GM19463 (cell line): ENCODE data around the gene MTF1.

Source experiments
- ATAC-seq: cut with Tn5 transposase; IDR thresholded peaks from one replicate; pipeline ENCODE4 v1.9.1; 2021; ENCODE audit warnings: mild to moderate bottlenecking, moderate library complexity; ENCODE audit not compliant: unreplicated experiment

Gene MTF1

GRCh38 chr1:37868466-37868865, 9.1 kb upstream of the MTF1 start:
- no peak for ATAC-seq

GRCh38 chr1:37867784-37868183, 8.4 kb upstream of the MTF1 start:
- no peak for ATAC-seq

- no peak for ATAC-seq
Observed at GRCh38 chr1:37866491-37866890, 7.1 kb upstream of the MTF1 start.

- ATAC-seq = no peak
Observed at GRCh38 chr1:37865348-37866120, 6.1 kb upstream of the MTF1 start.

GRCh38 chr1:37862330-37862729, 2.9 kb upstream of the MTF1 start:
- ATAC-seq = no peak

- no peak for ATAC-seq
Observed at GRCh38 chr1:37861151-37861550, 1.8 kb upstream of the MTF1 start.

- no peak for ATAC-seq
Observed at GRCh38 chr1:37860346-37860666, 914 bp upstream of the MTF1 start.

- no peak for ATAC-seq
Observed at GRCh38 chr1:37858931-37859506, 373 bp downstream of the MTF1 start.

GRCh38 chr1:37854406-37854805, 5.0 kb downstream of the MTF1 start:
- no peak for ATAC-seq

- ATAC-seq = no peak
Observed at GRCh38 chr1:37853157-37853556, 6.2 kb downstream of the MTF1 start.

GRCh38 chr1:37851782-37852210, 7.6 kb downstream of the MTF1 start:
- no peak for ATAC-seq

- ATAC-seq = no peak
Observed at GRCh38 chr1:37851262-37851661, 8.1 kb downstream of the MTF1 start.

GRCh38 chr1:37850352-37850955, 8.9 kb downstream of the MTF1 start:
- ATAC-seq = no peak

GRCh38 chr1:37849480-37849879, 9.9 kb downstream of the MTF1 start:
- ATAC-seq = no peak

- no peak for ATAC-seq
Observed at GRCh38 chr1:37846647-37847339, 12.6 kb downstream of the MTF1 start.

- no peak for ATAC-seq
Observed at GRCh38 chr1:37845786-37846185, 13.6 kb downstream of the MTF1 start.

- no peak for ATAC-seq
Observed at GRCh38 chr1:37845049-37845646, 14.2 kb downstream of the MTF1 start.

GRCh38 chr1:37844536-37844935, 14.9 kb downstream of the MTF1 start:
- no peak for ATAC-seq

GRCh38 chr1:37841652-37842051, 17.7 kb downstream of the MTF1 start:
- no peak for ATAC-seq

GRCh38 chr1:37840711-37841110, 18.7 kb downstream of the MTF1 start:
- ATAC-seq = no peak

GRCh38 chr1:37839676-37840075, 19.7 kb downstream of the MTF1 start:
- ATAC-seq = no peak
